Measurements from ENCODE around the gene KLF16.
"Not testable (repeated sequence)": the region's sequence is repeated elsewhere in the genome, so short reads cannot be mapped to it uniquely, and the experiment has no call there.

Gene KLF16

DNA sequence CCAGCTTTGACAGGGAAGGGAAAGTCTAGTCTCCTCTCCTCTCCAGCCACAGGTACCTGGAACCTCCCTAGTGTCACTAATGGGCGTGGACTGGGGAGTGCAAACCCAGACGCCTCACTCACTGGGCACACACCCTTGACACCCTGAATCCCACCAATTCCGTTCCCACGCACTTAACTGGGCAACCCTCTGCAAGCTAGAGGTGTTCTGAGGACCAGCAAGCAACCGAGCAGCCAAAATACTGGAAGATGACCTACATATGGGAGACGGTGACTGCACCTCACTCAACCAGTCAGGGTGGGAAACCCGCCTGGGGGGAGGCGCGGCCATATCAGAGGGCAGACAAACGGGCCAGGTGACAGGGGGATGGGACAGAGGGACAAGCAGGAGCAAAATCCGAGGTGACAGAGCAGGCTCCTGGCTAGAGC, 20.9 kb upstream of the KLF16 start:
- DNase-seq (ENCODE audit: low read depth, low spot score) = no peak

- no peak for DNase-seq (ENCODE audit: low read depth, low spot score)
Measured at GRCh38 chr19:1883784-1884183, 20.4 kb upstream of the KLF16 start.

GRCh38 chr19:1882786-1883692, 19.7 kb upstream of the KLF16 start:
- DNase-seq (ENCODE audit: low read depth, low spot score) = no peak

DNA sequence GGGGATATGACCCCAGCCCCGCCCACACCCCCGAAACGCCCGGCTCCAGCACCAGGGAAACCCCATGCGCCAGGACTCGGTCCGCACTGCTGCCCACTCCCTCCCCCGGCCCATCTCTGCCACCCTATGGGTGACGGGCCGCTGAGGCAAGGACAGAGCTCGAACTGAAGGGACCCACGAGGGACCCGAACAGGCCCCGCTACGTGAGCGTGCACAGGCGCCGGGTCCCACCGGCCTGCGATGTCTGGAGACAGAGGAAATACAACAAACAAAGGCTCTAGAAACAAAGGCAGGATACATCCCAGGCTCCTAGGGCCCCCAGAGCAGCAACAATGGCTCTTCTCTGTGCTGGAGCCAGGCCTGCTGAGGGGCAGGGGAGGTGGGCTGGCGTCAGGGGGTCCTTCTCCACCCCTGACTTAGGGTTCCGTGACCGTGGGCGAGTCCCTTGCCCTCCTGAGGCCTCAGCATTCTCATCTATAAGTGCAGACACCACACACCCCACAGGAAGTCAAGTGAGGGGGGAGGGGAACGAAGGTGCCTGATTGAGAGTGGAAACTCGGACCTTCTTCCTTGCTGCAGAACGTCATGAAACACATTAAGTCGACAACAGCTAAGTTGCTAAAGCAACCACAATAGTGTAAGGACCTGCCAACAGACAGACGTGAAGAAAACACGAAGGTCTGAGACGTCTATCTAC, 18.9 kb upstream of the KLF16 start:
- DNase-seq (ENCODE audit: low read depth, low spot score) = no peak

GRCh38 chr19:1881393-1882088, 18.2 kb upstream of the KLF16 start:
- DNase-seq (ENCODE audit: low read depth, low spot score) = not testable (repeated sequence)

GRCh38 chr19:1880611-1881392, 17.4 kb upstream of the KLF16 start:
- DNase-seq (ENCODE audit: low read depth, low spot score) = no peak

DNA sequence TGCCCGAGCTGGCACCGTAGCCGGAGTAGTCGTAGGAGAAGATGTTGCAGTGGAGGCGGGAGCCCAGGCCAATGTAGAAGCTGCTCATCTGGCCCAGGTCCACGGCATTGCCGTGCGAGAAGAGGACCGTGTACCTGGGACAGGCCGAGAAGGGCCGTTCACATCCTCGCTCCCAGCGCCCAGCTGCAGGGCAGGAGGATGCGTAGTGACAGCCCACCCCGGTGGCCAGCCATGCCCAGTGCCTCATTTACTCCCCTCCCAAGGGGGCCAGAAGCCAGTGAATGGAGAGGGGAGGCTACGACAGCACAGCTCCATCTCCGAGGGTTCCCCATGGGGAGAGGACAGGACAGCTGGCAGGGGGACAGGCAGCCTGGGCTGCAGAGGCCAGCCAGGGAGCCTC, 16.6 kb upstream of the KLF16 start:
- not testable (repeated sequence) for DNase-seq (ENCODE audit: low read depth, low spot score)

DNA sequence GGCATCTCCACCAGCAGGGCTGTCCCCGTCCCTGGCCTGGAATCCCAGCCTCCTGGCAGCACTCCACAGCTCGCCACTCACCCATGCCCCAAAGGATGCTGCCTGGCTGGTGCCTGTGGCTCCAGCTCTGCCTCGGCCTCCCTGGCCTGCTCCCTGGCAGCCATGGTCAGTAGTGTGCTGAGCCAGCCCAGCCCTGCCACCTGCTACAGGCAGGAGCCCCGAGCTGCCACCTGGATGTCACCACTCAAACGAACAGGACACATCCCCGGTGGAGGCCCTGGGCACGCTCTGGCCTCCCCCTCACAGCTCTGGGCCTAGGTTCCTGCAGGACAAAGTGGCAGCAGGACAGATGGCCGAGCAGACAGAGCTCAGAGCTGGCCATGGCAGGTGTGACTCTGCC, 15.2 kb upstream of the KLF16 start:
- not testable (repeated sequence) for DNase-seq (ENCODE audit: low read depth, low spot score)

DNA sequence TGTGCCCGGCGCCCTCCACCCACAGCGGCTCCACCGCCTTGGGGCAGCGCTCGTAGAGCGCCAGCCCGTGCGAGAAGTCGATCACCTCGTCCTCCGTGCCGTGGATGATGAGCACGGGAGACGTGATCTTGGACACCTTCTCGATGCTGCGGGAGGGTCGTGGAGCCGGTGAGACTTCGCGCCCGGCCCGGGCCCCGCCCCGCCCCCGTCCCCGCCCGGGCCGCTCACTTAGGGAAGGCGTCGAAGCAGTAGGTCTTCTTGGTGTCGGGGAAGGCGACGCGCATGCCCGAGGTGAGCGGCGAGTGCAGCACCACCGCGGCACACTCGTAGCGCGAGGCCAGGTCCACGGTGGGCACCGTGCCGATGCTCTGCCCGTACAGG, 13.9 kb upstream of the KLF16 start:
- not testable (repeated sequence) for DNase-seq (ENCODE audit: low read depth, low spot score)

DNA sequence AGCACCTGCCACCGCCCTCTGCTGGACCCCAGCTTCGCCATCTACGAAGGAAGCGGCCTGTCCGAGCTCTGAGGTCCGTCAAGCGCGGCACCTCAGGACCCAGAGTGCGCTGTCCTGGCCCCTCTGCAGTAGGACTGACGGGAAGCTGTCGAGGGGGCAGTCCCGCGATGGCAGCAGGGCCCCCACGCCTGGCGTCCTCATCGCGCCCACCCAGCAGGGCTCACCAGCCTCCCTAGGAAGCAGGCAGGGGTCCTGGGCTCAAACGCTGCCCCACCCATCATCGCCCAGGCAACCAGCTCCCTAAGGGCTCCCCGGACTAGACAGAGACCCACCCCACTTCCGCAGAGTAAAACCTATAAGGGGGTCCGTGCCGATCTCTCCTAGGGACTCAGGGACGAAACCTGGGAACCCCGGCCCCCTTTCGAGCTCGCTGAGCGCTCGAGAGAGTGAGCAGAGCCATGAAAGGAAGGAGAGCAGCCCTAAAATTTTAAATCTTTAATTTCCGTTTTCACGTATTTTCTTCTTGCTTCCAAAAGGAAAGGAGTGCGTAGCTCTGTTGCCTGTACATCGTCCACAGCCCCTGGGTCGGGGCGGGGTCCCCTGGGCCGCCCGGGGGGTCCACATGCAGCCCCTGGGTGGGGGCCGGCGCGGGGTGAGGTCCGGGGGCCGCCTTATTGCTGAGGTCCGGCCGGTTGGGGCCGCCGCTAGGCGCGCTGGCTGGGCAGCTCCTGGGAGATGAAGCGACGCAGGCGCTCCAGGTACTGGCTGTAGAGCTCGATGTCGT, 13.3 kb upstream of the KLF16 start:
- DNase-seq (ENCODE audit: low read depth, low spot score) = not testable (repeated sequence)

GRCh38 chr19:1875646-1876495, 12.5 kb upstream of the KLF16 start:
- no peak for DNase-seq (ENCODE audit: low read depth, low spot score)

DNA sequence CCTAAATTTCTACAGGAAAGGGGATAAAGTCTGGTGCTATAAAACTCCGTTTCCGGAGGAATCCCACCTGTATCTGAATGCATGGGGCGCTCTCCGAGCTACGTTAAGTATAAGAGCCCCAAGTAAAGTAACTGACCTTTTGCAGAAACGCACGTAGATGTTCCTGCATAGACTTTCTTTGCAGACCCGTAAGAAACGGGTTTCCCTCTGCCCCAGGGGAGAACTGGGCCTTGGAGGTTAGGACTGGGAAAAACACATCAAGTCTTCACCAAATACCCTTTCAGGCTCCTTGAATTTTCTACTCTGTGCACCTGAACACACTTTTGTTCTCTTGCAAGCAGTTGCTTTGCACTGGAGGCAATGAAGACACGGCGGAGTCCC, 11.9 kb upstream of the KLF16 start:
- DNase-seq (ENCODE audit: low read depth, low spot score) = not testable (repeated sequence)

DNA sequence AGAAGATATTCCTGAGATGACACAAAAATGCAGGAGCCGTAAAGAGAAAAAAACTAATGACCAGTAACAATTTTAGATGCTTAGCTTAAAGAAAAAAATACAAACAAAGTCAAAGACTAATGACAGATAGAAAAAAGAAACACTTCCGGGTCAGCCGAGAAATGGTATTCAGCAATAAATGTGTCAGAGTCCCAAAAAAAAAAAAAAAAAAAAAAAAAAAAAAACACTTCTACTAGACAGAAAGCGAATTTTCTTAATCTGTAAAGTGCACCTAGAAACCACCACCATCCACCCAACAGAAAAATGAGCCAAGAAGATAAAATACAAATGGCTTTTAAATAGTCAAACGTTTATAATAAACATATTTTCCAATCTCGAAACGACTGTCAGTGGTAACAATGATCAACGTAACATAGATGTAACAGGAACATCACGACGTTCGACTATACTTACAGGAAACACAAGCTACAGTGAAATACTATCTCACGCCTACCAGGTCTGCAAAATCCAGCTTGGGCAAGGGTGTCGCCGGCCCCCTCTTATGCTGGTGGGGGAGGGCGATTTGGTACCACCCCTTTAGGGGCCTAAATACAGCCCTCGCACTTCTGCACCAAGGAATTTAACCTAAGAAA, 11.3 kb upstream of the KLF16 start:
- DNase-seq (ENCODE audit: low read depth, low spot score) = no peak

DNA sequence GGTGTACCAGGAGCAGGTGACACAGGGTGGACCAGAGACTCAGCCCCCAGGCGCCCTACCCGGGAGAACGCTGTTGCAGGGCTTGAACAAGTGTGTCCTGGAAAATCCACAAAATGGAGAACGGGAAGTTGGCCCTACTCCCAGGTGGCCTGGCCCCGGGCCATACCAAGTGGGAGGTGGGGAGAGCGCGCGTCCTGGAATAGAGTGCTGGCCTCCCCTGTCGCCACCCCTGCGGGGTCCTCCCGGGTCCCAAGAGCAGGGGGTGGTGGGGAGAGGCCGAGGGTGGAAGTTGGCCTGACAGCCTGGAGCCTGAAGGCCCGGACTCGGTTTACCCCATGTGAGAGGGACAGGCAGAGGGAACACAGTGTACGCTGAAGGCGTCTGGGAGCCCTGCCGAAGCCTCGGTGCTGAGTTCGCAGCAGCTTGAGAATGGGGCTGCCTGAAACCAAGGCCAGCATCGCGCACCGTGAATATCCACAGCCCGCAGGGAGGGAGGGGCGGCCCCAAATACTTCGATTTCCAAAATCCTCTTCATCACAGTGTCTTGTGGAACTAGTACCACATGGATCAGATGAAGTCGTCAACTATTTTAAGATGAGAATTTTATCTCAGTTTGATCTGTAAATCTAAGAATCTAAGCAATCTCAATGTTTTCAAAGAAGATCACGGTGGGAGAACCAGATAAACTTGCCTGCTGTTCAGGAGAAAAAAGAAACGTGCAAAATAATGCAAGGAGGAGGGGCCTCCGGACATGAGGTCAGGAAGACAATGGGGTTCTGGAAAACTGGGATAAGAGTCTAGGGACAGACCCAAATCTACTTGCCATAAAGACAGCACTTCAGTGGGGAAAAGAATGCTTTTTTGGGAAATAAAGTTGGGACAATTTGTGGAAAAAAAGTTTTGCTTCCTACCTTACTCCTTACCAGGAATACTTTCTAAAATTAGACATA, 10.4 kb upstream of the KLF16 start:
- DNase-seq (ENCODE audit: low read depth, low spot score) = no peak

DNA sequence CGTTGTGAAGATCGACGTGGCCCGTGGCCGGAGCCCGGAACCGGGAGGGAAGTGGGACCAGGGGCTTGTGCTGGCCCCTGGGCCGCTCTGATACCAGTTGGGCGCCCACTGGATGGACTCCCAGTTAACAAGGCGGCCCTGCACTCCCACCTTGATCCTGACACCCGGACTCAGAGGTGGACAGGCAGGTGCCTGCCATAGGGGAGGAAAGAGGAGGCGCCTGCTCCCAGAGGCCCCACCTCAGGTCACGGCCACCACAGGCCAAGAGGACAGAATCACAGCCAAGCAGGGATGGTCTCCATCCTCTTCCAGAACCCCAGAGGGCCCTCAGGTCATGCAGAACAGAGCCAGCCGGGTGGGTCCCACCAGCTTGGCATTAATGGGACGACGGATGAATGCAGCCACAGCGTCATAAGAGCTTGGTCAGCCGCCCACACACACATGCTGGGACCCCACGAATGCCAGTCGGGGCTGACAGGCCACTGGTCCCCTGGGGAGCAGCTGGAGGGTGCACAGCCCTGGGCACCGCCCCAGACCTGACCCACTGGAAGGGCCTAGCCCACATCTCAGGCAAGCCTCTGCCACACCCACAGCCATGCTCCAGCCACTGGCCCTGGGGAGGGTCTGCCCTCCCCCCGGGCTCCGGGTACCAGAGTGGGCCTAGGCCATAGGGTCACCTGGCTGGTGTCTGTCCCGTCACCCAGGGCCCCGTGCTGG, 9.6 kb upstream of the KLF16 start:
- DNase-seq (ENCODE audit: low read depth, low spot score) = no peak

- no peak for DNase-seq (ENCODE audit: low read depth, low spot score)
Measured at GRCh38 chr19:1871630-1872029, 8.3 kb upstream of the KLF16 start.

GRCh38 chr19:1871140-1871597, 7.8 kb upstream of the KLF16 start:
- no peak for DNase-seq (ENCODE audit: low read depth, low spot score)
